ENCODE data around the gene RYK.
A peak's percentile ranks its signal among the peaks of the same experiment; 100 is the strongest.

RYK gene

GRCh38 chr3:134132961-134133360 is 117.7 kb downstream of the RYK start:
- no peak for TF ChIP-seq CTCF (IDR thresholded peaks at IDR 0.05; ENCODE audit: low read depth, low read length)
- H3K4me3 ChIP-seq (replicated peaks in 1 of 2; ENCODE audit: low read depth in 2 of 2, low read length in 2 of 2) = no peak overlapping the region
- DNase-seq (ENCODE audit: low read depth in 2 of 2) = peak; percentile 21 to 31

GRCh38 chr3:134126153-134126552 is 124.5 kb downstream of the RYK start:
- TF ChIP-seq CTCF (IDR thresholded peaks at IDR 0.05; ENCODE audit: low read depth, low read length) = peak; percentile 42

GRCh38 chr3:134114726-134115125 is 135.9 kb downstream of the RYK start:
- DNase-seq (ENCODE audit: low read depth in 2 of 2) = no peak
- no peak overlapping the region for H3K4me3 ChIP-seq (replicated peaks in 1 of 2; ENCODE audit: low read depth in 2 of 2, low read length in 2 of 2)
- no peak for TF ChIP-seq CTCF (IDR thresholded peaks at IDR 0.05; ENCODE audit: low read depth, low read length)

More at GRCh38 chr3:134126153-134126552, 124.5 kb downstream of the RYK start:
- DNase-seq (ENCODE audit: low read depth in 2 of 2) = peak; percentile 15 to 16
- H3K4me3 ChIP-seq (replicated peaks in 1 of 2; ENCODE audit: low read depth in 2 of 2, low read length in 2 of 2) = no peak overlapping the region

GRCh38 chr3:134111616-134112015 is 139.0 kb downstream of the RYK start:
- no peak for DNase-seq (ENCODE audit: low read depth in 2 of 2)
- no peak for TF ChIP-seq CTCF (IDR thresholded peaks at IDR 0.05; ENCODE audit: low read depth, low read length)
- H3K4me3 ChIP-seq (replicated peaks in 1 of 2; ENCODE audit: low read depth in 2 of 2, low read length in 2 of 2) = no peak overlapping the region

- DNase-seq (ENCODE audit: low read depth in 2 of 2) = no peak
- H3K4me3 ChIP-seq (replicated peaks in 1 of 2; ENCODE audit: low read depth in 2 of 2, low read length in 2 of 2) = no peak overlapping the region
- no peak for TF ChIP-seq CTCF (IDR thresholded peaks at IDR 0.05; ENCODE audit: low read depth, low read length)
Measured at GRCh38 chr3:134110963-134111362, 139.7 kb downstream of the RYK start.
